HepG2 (cell line): ENCODE results near the gene L2HGDH. TPM values are rescaled to one million over a fixed set of nuclear protein-coding genes. Genes with fewer than 3 reads are reported as not detected.

ENCODE experiments used
- ATAC-seq: fragments of 200-7000 bp; cut with Tn5 transposase; 3 replicates; pipeline ENCODE4 v1.9.1; 2020; ENCODE audit warnings: mild to moderate bottlenecking, moderate library complexity
- BruUV-seq: library from RNA; stranded (reverse); fragments of 400-500 nt; replicated peaks from 2 replicates; lab custom pipeline; 2021; lab: Mats Ljungman, UMichigan
- CTCF ChIA-PET: fragments of 300-600 bp; formaldehyde crosslinking; extraction: SDS; loops from one replicate; lab custom pipeline; 2021; ENCODE audit warnings: low total read pairs, inconsistent platforms, low intra/inter-chr PET ratio; lab: Yijun Ruan, JAX
- POLR2A ChIA-PET: fragments of 350-600 bp; sonication (Branson Sonifier 250); formaldehyde crosslinking; loops from one replicate; lab custom pipeline; 2020; ENCODE audit warnings: antibody characterized with exemption, inconsistent platforms; lab: Yijun Ruan, JAX
- DNase-seq: peaks from one replicate; pipeline ENCODE4 v3.0.0-alpha.2; 2015; ENCODE audit warnings: low spot score
- FAIRE-seq: peaks from 3 replicates; lab custom pipeline; 2011; peaks lifted over from hg19 to GRCh38; lab: Jason Lieb, UNC
- H2AFZ ChIP-seq: one replicate; pipeline ENCODE4 v1.6.1; 2011; ENCODE audit warnings: low read length, inconsistent platforms
- H3K27ac ChIP-seq: fragments of 300-600 bp; 3 replicates; pipeline ENCODE4 v1.8.0; 2011; ENCODE audit warnings: mixed run types, mild to moderate bottlenecking, mixed read lengths, low read length, inconsistent platforms; ENCODE audit not compliant: insufficient read depth; ENCODE audit errors: extremely low read length
- H3K27me3 ChIP-seq, 2 experiments: fragments of 200-600 bp in 1 of 2; 2 replicates in 1 of 2; 3 replicates in 1 of 2; pipeline versions ENCODE4 v1.6.0 to v1.8.0; 2011; ENCODE audit warnings: low read length in 2 of 2, mild to moderate bottlenecking in 2 of 2, moderate library complexity in 2 of 2, inconsistent platforms in 1 of 2; ENCODE audit not compliant: insufficient read depth in 2 of 2, control insufficient read depth in 1 of 2
- H3K36me3 ChIP-seq, 2 experiments: fragments of 200-600 bp in 1 of 2; replicated peaks in 1 of 2; 2 replicates in 1 of 2; 3 replicates in 1 of 2; pipeline versions ENCODE4 v1.5.1 to v1.8.0; 2011; ENCODE audit warnings: low read length in 2 of 2, inconsistent platforms in 1 of 2; ENCODE audit not compliant: insufficient read depth in 2 of 2, control insufficient read depth in 1 of 2
- H3K4me1 ChIP-seq: 2 replicates; pipeline ENCODE4 v1.5.1; 2012; ENCODE audit warnings: low read length, inconsistent platforms; ENCODE audit not compliant: insufficient read depth
- H3K4me2 ChIP-seq: 2 replicates; pipeline ENCODE4 v1.6.0; 2011; ENCODE audit warnings: low read depth, low read length, inconsistent platforms
- H3K4me3 ChIP-seq, 3 experiments: fragments of 200-600 bp in 1 of 3; sonication (generic), shearing (Covaris generic) in 1 of 3; replicated peaks in 1 of 3; 2 replicates each; pipeline ENCODE4 v1.5.1; 2011 to 2016; ENCODE audit warnings: low read length in 3 of 3, inconsistent platforms in 2 of 3, low read depth in 2 of 3, mild to moderate bottlenecking in 2 of 3, control low read depth in 1 of 3, mixed read lengths in 1 of 3; ENCODE audit not compliant: insufficient read depth in 1 of 3
- H3K79me2 ChIP-seq: one replicate; pipeline ENCODE4 v1.6.1; 2011; ENCODE audit warnings: low read length, inconsistent platforms; ENCODE audit not compliant: insufficient read depth
- H3K9ac ChIP-seq: 2 replicates; pipeline ENCODE4 v1.6.0; 2011; ENCODE audit warnings: mild to moderate bottlenecking, low read depth, low read length, inconsistent platforms; ENCODE audit not compliant: insufficient read depth
- H3K9me3 ChIP-seq: 2 replicates; pipeline ENCODE4 v1.5.1; 2012; ENCODE audit warnings: mild to moderate bottlenecking, low read length
- H4K20me1 ChIP-seq: 2 replicates; pipeline ENCODE4 v1.6.0; 2011; ENCODE audit warnings: inconsistent platforms, mild to moderate bottlenecking, low read length, moderate library complexity; ENCODE audit not compliant: insufficient read depth
- FOXP4 ChIP-seq: sonication (generic); formaldehyde crosslinking; IDR thresholded peaks from 2 replicates; pipeline ENCODE4 v1.4.0; 2020; ENCODE audit warnings: missing genetic modification reagents
- HNRNPLL ChIP-seq: fragments of 200-400 bp; formaldehyde crosslinking; IDR thresholded peaks from 2 replicates; pipeline ENCODE4 v1.6.1; 2017; ENCODE audit warnings: mild to moderate bottlenecking, low read depth, low read length; ENCODE audit not compliant: poor library complexity, severe bottlenecking
- MATR3 ChIP-seq: sonication (generic); formaldehyde crosslinking; IDR thresholded peaks from 2 replicates; pipeline ENCODE4 v1.4.0; 2020; ENCODE audit warnings: missing genetic modification reagents
- NCOA2 ChIP-seq: sonication (generic); formaldehyde crosslinking; IDR thresholded peaks from 2 replicates; pipeline ENCODE4 v1.8.0; 2022; ENCODE audit warnings: inconsistent platforms
- TBL1XR1 ChIP-seq: fragments of 150-350 bp; IDR thresholded peaks from 2 replicates; pipeline ENCODE4 v1.6.1; 2014; ENCODE audit warnings: borderline replicate concordance, low read length; ENCODE audit not compliant: partially characterized antibody
- TBP ChIP-seq: sonication (generic); formaldehyde crosslinking; IDR thresholded peaks from 2 replicates; pipeline ENCODE4 v1.5.0; 2020; ENCODE audit warnings: missing genetic modification reagents
- THRA ChIP-seq: sonication (generic); formaldehyde crosslinking; IDR thresholded peaks from 2 replicates; pipeline ENCODE4 v1.4.0; 2020; ENCODE audit warnings: missing genetic modification reagents, borderline replicate concordance
- ZNF558 ChIP-seq: sonication (generic); formaldehyde crosslinking; IDR thresholded peaks from 2 replicates; pipeline ENCODE4 v1.9.0; 2022; ENCODE audit warnings: mild to moderate bottlenecking, missing genetic modification reagents, borderline replicate concordance
- WGBS: methylation state at CpG from one replicate; pipeline ENCODE4 v1.1.6; 2017; ENCODE audit warnings: low lambda C conversion rate; 5-methylcytosine and 5-hydroxymethylcytosine counted together
- in situ Hi-C: cut with HindIII; loops from 2 replicates; pipeline ENCODE4 v1.10.0; 2017; ENCODE audit warnings: low pct_unique_long_range_greater_than_20kb; ENCODE audit not compliant: extremely low pct_ligation_motif_present
- intact Hi-C: fragments of 100-400 bp; cut with micrococcal nuclease; formaldehyde crosslinking; loops from one replicate; pipeline ENCODE4 v1.10.0; 2022; ENCODE audit not compliant: unreplicated experiment
- polyA plus RNA-seq, 8 experiments: library from polyadenylated mRNA; depleted of rRNA in 3 of 8; stranded (reverse) in 7 of 8; unstranded in 1 of 8; fragments of >200 nt; fragmentation: Illumina TruSeq in 4 of 8; extraction: Trizol in 4 of 8; gene quantifications; 2 replicates each; pipeline versions ENCODE4 v1.2.1 to v1.2.3, GENCODE V29; 2011 to 2016; ENCODE audit warnings: low read depth in 4 of 8, missing spikeins in 1 of 8, mixed read lengths in 1 of 8; ENCODE audit not compliant: insufficient read depth in 1 of 8
- total RNA-seq, 5 experiments: library from RNA; depleted of rRNA; stranded (reverse); fragments of >200 nt; fragmentation: Illumina TruSeq; extraction: Trizol; gene quantifications; 2 replicates each; pipeline ENCODE4 v1.2.3, GENCODE V29; 2016; ENCODE audit warnings: low read depth in 1 of 5

The L2HGDH gene
- total and polyA plus RNA-seq, 2 of the 13 experiments (the other 11 are each of a cell fraction or from before 2014, with no cell fraction given) = 3.3 to 5.0 TPM

- no peaks in the 10 kb centered on the region for H3K27me3 ChIP-seq
- no peak overlapping the region for H3K4me2 ChIP-seq
- H3K4me3 ChIP-seq = no peak overlapping the region
- BruUV-seq = no TSS peak
- no peaks in the 10 kb centered on the region for H4K20me1 ChIP-seq
- no peak overlapping the region for H3K9ac ChIP-seq
- H3K4me1 ChIP-seq = peaks cover 14% of the 10 kb centered on the region
- no peak overlapping the region for H3K27ac ChIP-seq
- ChIA-PET POLR2A (interaction anchor here (0.8 to 1.0 kb wide), 2 partner anchors 8 to 14 kb away, joined by 3 read pairs; no protein-coding TSS in a partner anchor), CTCF (no interaction called here)
- in situ Hi-C loops = no loop called here
- no peak overlapping the region for H2AFZ ChIP-seq
- intact Hi-C loops = no loop called here
- no peaks in the 10 kb centered on the region for H3K9me3 ChIP-seq
- WGBS = 69% methylated on average over 7 of the region's 7 CpGs
- FAIRE-seq (no peak), DNase-seq (peak; percentile 13), ATAC-seq (peak; percentile 51)
- no peaks in the 10 kb centered on the region for H3K79me2 ChIP-seq
- TF ChIP-seq THRA (CRISPR knock-in tag) (no peak), FOXP4 (no peak), HNRNPLL (no peak), TBP (CRISPR knock-in tag) (no peak), ZNF558 (CRISPR knock-in tag) (no peak), NCOA2 (CRISPR knock-in tag) (no peak), TBL1XR1 (no peak), MATR3 (CRISPR knock-in tag) (no peak)
- peaks cover 2 to 11% of the 10 kb centered on the region in 2 experiments; a peak in 1 of 5 replicates for H3K36me3 ChIP-seq
Observed at GRCh38 chr14:50335389-50335788, 23.4 kb upstream of the L2HGDH start.
